K562 (cell line): ENCODE measurements around the gene RECQL5. TPM values are rescaled to one million over a fixed set of nuclear protein-coding genes. Genes with fewer than 3 reads are reported as not detected.

Experiments
- BACH1 ChIP-seq: fragments of 200-800 bp; sonication (Bioruptor generic); IDR thresholded peaks from 2 replicates; pipeline ENCODE4 v1.6.1; 2016; ENCODE audit warnings: missing genetic modification characterization, missing compliant biosample characterization
- CCAR2 ChIP-seq: fragments of 200-400 bp; formaldehyde crosslinking; IDR thresholded peaks from 2 replicates; pipeline ENCODE4 v1.6.1; 2017; ENCODE audit warnings: mild to moderate bottlenecking, low read depth, low read length
- EGR1 ChIP-seq: fragments of 450-650 bp; conservative IDR thresholded peaks from 2 replicates; pipeline ENCODE4 v1.6.1; 2017; ENCODE audit warnings: mild to moderate bottlenecking
- FOXJ2 ChIP-seq: fragments of 200-800 bp; sonication (Bioruptor generic); IDR thresholded peaks from 2 replicates; pipeline ENCODE4 v1.6.1; 2016; ENCODE audit warnings: missing genetic modification characterization, missing compliant biosample characterization
- KAT2B ChIP-seq: IDR thresholded peaks from one replicate; pipeline ENCODE4 v1.6.1; 2012; ENCODE audit warnings: low read depth, mild to moderate bottlenecking, control low read depth, inconsistent platforms, low read length, moderate library complexity
- MAX ChIP-seq: sonication (generic); formaldehyde crosslinking; IDR thresholded peaks from 2 replicates; pipeline ENCODE4 v1.9.0; 2022; ENCODE audit warnings: mild to moderate bottlenecking, missing genetic modification reagents
- MBD1 ChIP-seq: fragments of 250-450 bp; sonication (Bioruptor Pico); IDR thresholded peaks from 2 replicates; pipeline ENCODE4 v1.8.0; 2022; ENCODE audit warnings: inconsistent platforms
- MTA3 ChIP-seq: fragments of 450-650 bp; formaldehyde crosslinking; IDR thresholded peaks from 2 replicates; pipeline ENCODE4 v1.6.1; 2017; ENCODE audit warnings: mild to moderate bottlenecking, borderline replicate concordance
- PCBP2 ChIP-seq: fragments of 200-400 bp; formaldehyde crosslinking; IDR thresholded peaks from 2 replicates; pipeline ENCODE4 v1.6.1; 2018; ENCODE audit warnings: low read length, low read depth, mild to moderate bottlenecking, moderate library complexity; ENCODE audit not compliant: poor library complexity, severe bottlenecking
- PHF20 ChIP-seq: fragments of 450-650 bp; IDR thresholded peaks from 2 replicates; pipeline ENCODE4 v1.6.1; 2018; ENCODE audit not compliant: partially characterized antibody
- PML ChIP-seq: IDR thresholded peaks from 2 replicates; pipeline ENCODE4 v1.6.1; 2012; ENCODE audit warnings: low read length, inconsistent platforms
- POLR2H ChIP-seq: IDR thresholded peaks from 2 replicates; pipeline ENCODE4 v1.6.1; 2016; ENCODE audit warnings: missing genetic modification characterization, low read depth, mild to moderate bottlenecking, control low read depth, missing compliant biosample characterization, moderate library complexity
- PPARD ChIP-seq: fragments of 250-450 bp; sonication (Bioruptor Pico); IDR thresholded peaks from 2 replicates; pipeline ENCODE4 v1.8.0; 2022; ENCODE audit warnings: inconsistent platforms, mild to moderate bottlenecking, moderate library complexity
- TAF1 ChIP-seq: IDR thresholded peaks from 2 replicates; pipeline ENCODE4 v1.6.1; 2011; ENCODE audit warnings: mild to moderate bottlenecking, low read length, moderate library complexity; ENCODE audit not compliant: insufficient read depth, control insufficient read depth, severe bottlenecking; ENCODE audit errors: extremely low read depth
- TAL1 ChIP-seq: fragments of 450-650 bp; IDR thresholded peaks from 2 replicates; pipeline ENCODE4 v1.6.1; 2016; ENCODE audit warnings: mild to moderate bottlenecking
- TFAP4 ChIP-seq: sonication (generic); formaldehyde crosslinking; IDR thresholded peaks from 2 replicates; pipeline ENCODE4 v1.8.0; 2022; ENCODE audit warnings: missing genetic modification reagents, mild to moderate bottlenecking, moderate library complexity, borderline replicate concordance
- TGIF2 ChIP-seq: sonication (generic); formaldehyde crosslinking; IDR thresholded peaks from 2 replicates; pipeline ENCODE4 v1.8.1; 2022; ENCODE audit warnings: mild to moderate bottlenecking, missing genetic modification reagents, moderate library complexity
- TRIM25 ChIP-seq: fragments of 450-650 bp; IDR thresholded peaks from 2 replicates; pipeline ENCODE4 v1.7.0; 2016; ENCODE audit warnings: borderline replicate concordance
- ZKSCAN8 ChIP-seq: fragments of 200-800 bp; sonication (Bioruptor generic); IDR thresholded peaks from 2 replicates; pipeline ENCODE4 v1.6.1; 2016; ENCODE audit warnings: missing genetic modification characterization, missing compliant biosample characterization
- ZNF133 ChIP-seq: fragments of 250-450 bp; sonication (Bioruptor Pico); IDR thresholded peaks from 2 replicates; pipeline ENCODE4 v1.4.0; 2020; ENCODE audit warnings: mild to moderate bottlenecking
- ZNF143 ChIP-seq: sonication (generic); formaldehyde crosslinking; IDR thresholded peaks from 2 replicates; pipeline ENCODE4 v1.9.0; 2022; ENCODE audit warnings: mild to moderate bottlenecking, missing genetic modification reagents
- ZNF436 ChIP-seq: fragments of 250-450, 450-650 bp; sonication (Bioruptor Pico); formaldehyde crosslinking; IDR thresholded peaks from 2 replicates; pipeline ENCODE4 v1.7.0; 2020; ENCODE audit warnings: mild to moderate bottlenecking
- ZNF583 ChIP-seq: fragments of 250-450 bp; sonication (Bioruptor Pico); IDR thresholded peaks from 2 replicates; pipeline ENCODE4 v1.4.0; 2020
- ZNF668 ChIP-seq: fragments of 250-450 bp; sonication (Bioruptor Pico); IDR thresholded peaks from 2 replicates; pipeline ENCODE4 v1.8.0; 2022; ENCODE audit warnings: mild to moderate bottlenecking, inconsistent platforms
- ZNF75A ChIP-seq: fragments of 450-650 bp; formaldehyde crosslinking; IDR thresholded peaks from 2 replicates; pipeline ENCODE4 v1.4.0; 2020; ENCODE audit warnings: mild to moderate bottlenecking
- polyA plus RNA-seq, 8 experiments: library from polyadenylated mRNA; depleted of rRNA in 4 of 8; stranded (reverse) in 5 of 8; unstranded in 3 of 8; fragments of >200 nt; fragmentation: Nextera tagmentation in 2 of 8; fragmentation: Illumina TruSeq in 1 of 8; extraction: Ambion mirVana in 2 of 8; extraction: Trizol in 1 of 8; gene quantifications; 2 replicates each; pipeline versions ENCODE4 v1.2.1 to v1.2.3, GENCODE V29; 2011 to 2014; ENCODE audit warnings: inconsistent platforms in 1 of 8, missing spikeins in 1 of 8
- total RNA-seq, 7 experiments: library from RNA; depleted of rRNA in 6 of 7; stranded (reverse); fragments of >200 nt in 6 of 7; fragmentation: Illumina TruSeq in 2 of 7; extraction: Trizol in 2 of 7; gene quantifications; 2 replicates each; pipeline versions ENCODE4 v1.2.1 to v1.2.3, GENCODE V29; 2011 to 2021; ENCODE audit warnings: low replicate concordance in 1 of 7

The RECQL5 gene
- total and polyA plus RNA-seq, 9 of the 15 experiments (the other 6 are each of a cell fraction or from before 2014, with no cell fraction given), result 4.1 to 34.8 (median 16.4) TPM

GRCh38 chr17:75666959-75667790 is at the start of gene RECQL5, which contains the start of gene SAP30BP (continued):
- TF ChIP-seq ZKSCAN8 (CRISPR knock-in tag), result no peak
- TF ChIP-seq ZNF436 (CRISPR knock-in tag), result 0 out of 2 replicates have a peak, but pooled peaks have one; percentile 40
- no peak for TF ChIP-seq ZNF133 (CRISPR knock-in tag)
- TF ChIP-seq BACH1, result peak; percentile 77
- no peak for TF ChIP-seq CCAR2
- peak; percentile 99 for TF ChIP-seq PHF20
- TF ChIP-seq FOXJ2 (tag), result no peak
- peak; percentile 54; the same call in 1 of the 2 replicates for TF ChIP-seq MAX (CRISPR knock-in tag)
- TF ChIP-seq PPARD (CRISPR knock-in tag), result no peak
- no peak for TF ChIP-seq ZNF143 (CRISPR knock-in tag)
- TF ChIP-seq TFAP4 (CRISPR knock-in tag), result peak; percentile 77; the same call in 1 of the 2 replicates
- TF ChIP-seq TAF1, result peak; percentile 88
- no peak for TF ChIP-seq ZNF75A
- TF ChIP-seq ZNF668 (CRISPR knock-in tag), result no peak
- TF ChIP-seq MBD1 (CRISPR knock-in tag), result no peak
- peak; percentile 87 for TF ChIP-seq PML
- no peak for TF ChIP-seq TAL1
- TF ChIP-seq TGIF2 (CRISPR knock-in tag), result no peak
- TF ChIP-seq ZNF583 (CRISPR knock-in tag), result no peak
- peak; percentile 75 for TF ChIP-seq POLR2H
- 0 out of 2 replicates have a peak, but pooled peaks have one; percentile 23 for TF ChIP-seq MTA3
- TF ChIP-seq TRIM25, result peak; percentile 48; the same call in 1 of the 2 replicates
- TF ChIP-seq EGR1, result peak; percentile 87
- no peak for TF ChIP-seq KAT2B
- TF ChIP-seq PCBP2, result no peak
